Neuronal stem cell (in vitro differentiated cells): Measurements from ENCODE around the gene CRYZ.

Experiments
- DNase-seq: peaks from one replicate; pipeline ENCODE4 v3.0.0-alpha.2; 2013; ENCODE audit warnings: low spot score
- H2AFZ ChIP-seq: one replicate; pipeline ENCODE4 v1.6.1; 2013; ENCODE audit warnings: mild to moderate bottlenecking, low read length, inconsistent platforms
- H2AK5ac ChIP-seq: 2 replicates; pipeline ENCODE4 v1.6.1; 2013; ENCODE audit warnings: low read depth, mild to moderate bottlenecking, inconsistent platforms, low read length, moderate library complexity, mixed read lengths
- H2BK120ac ChIP-seq: 2 replicates; pipeline ENCODE4 v1.6.1; 2013; ENCODE audit warnings: low read depth, mild to moderate bottlenecking, inconsistent platforms, low read length, moderate library complexity, mixed read lengths
- H2BK12ac ChIP-seq: one replicate; pipeline ENCODE4 v1.6.1; 2013; ENCODE audit warnings: low read length, inconsistent platforms
- H2BK15ac ChIP-seq: 2 replicates; pipeline ENCODE4 v1.6.1; 2013; ENCODE audit warnings: mild to moderate bottlenecking, low read length, inconsistent platforms, mixed read lengths
- H2BK5ac ChIP-seq: one replicate; pipeline ENCODE4 v1.6.1; 2013; ENCODE audit warnings: inconsistent platforms, mild to moderate bottlenecking, low read length, moderate library complexity
- H3K14ac ChIP-seq: one replicate; pipeline ENCODE4 v1.6.1; 2013; ENCODE audit warnings: low read length, inconsistent platforms
- H3K18ac ChIP-seq: 2 replicates; pipeline ENCODE4 v1.6.1; 2013; ENCODE audit warnings: low read length, inconsistent platforms
- H3K23ac ChIP-seq: 2 replicates; pipeline ENCODE4 v1.6.1; 2013; ENCODE audit warnings: low read depth, mild to moderate bottlenecking, mixed read lengths, low read length, inconsistent platforms; ENCODE audit not compliant: poor library complexity
- H3K27ac ChIP-seq: replicated peaks from 3 replicates; pipeline ENCODE4 v1.5.1; 2013; ENCODE audit warnings: low read length, inconsistent platforms
- H3K27me3 ChIP-seq, 3 experiments: 2 replicates each; pipeline ENCODE4 v1.6.1; 2013; ENCODE audit warnings: low read length in 3 of 3, mild to moderate bottlenecking in 2 of 3, inconsistent platforms in 1 of 3, low read depth in 1 of 3, mixed read lengths in 1 of 3, moderate library complexity in 1 of 3; ENCODE audit not compliant: control insufficient read depth in 3 of 3, insufficient read depth in 3 of 3
- H3K36me3 ChIP-seq, 2 donors: replicated peaks in 1 of 2; 2 replicates each; pipeline ENCODE4 v1.6.1; 2013; ENCODE audit warnings: low read length in 2 of 2; ENCODE audit not compliant: control insufficient read depth in 2 of 2, insufficient read depth in 2 of 2
- H3K4ac ChIP-seq: 2 replicates; pipeline ENCODE4 v1.6.1; 2013; ENCODE audit warnings: inconsistent platforms, mild to moderate bottlenecking, low read length, moderate library complexity
- H3K4me1 ChIP-seq, 2 donors: 1 replicate in 1 of 2; 2 replicates in 1 of 2; pipeline ENCODE4 v1.6.1; 2013; ENCODE audit warnings: low read length in 2 of 2, low read depth in 1 of 2; ENCODE audit not compliant: control insufficient read depth in 2 of 2, insufficient read depth in 1 of 2
- H3K4me2 ChIP-seq: one replicate; pipeline ENCODE4 v1.6.1; 2013; ENCODE audit warnings: mild to moderate bottlenecking, low read length, inconsistent platforms; ENCODE audit not compliant: insufficient read depth, poor library complexity, severe bottlenecking
- H3K4me3 ChIP-seq, 2 donors: 2 replicates each; pipeline ENCODE4 v1.5.1; 2013; ENCODE audit warnings: low read length in 2 of 2, mild to moderate bottlenecking in 2 of 2, inconsistent platforms in 1 of 2, moderate library complexity in 1 of 2
- H3K79me1 ChIP-seq: one replicate; pipeline ENCODE4 v1.6.1; 2013; ENCODE audit warnings: low read depth, mild to moderate bottlenecking, inconsistent platforms, low read length, moderate library complexity
- H3K9ac ChIP-seq: one replicate; pipeline ENCODE4 v1.6.1; 2013; ENCODE audit warnings: mild to moderate bottlenecking, low read depth, low read length, inconsistent platforms; ENCODE audit not compliant: poor library complexity
- H3K9me3 ChIP-seq, 2 donors: replicated peaks in 1 of 2; 2 replicates each; pipeline versions ENCODE3 to v1.6.1; 2013; ENCODE audit warnings: low read length in 2 of 2, mild to moderate bottlenecking in 2 of 2, inconsistent platforms in 1 of 2, low read depth in 1 of 2, mixed read lengths in 1 of 2, moderate library complexity in 1 of 2; ENCODE audit not compliant: control insufficient read depth in 2 of 2, insufficient read depth in 1 of 2
- H4K8ac ChIP-seq: one replicate; pipeline ENCODE4 v1.6.1; 2013; ENCODE audit warnings: low read depth, mild to moderate bottlenecking, inconsistent platforms, low read length, moderate library complexity
- H4K91ac ChIP-seq: one replicate; pipeline ENCODE4 v1.6.1; 2013; ENCODE audit warnings: low read length, low read depth, mild to moderate bottlenecking, inconsistent platforms; ENCODE audit not compliant: poor library complexity
- WGBS, 2 donors: extraction: QIAGEN DNeasy Blood & Tissue Kit; methylation state at CpG; one replicate each; pipeline ENCODE4 v1.1.7; 2013; ENCODE audit warnings: missing lambda C conversion rate in 2 of 2, mixed read lengths in 1 of 2; ENCODE audit not compliant: insufficient read length in 2 of 2, insufficient replicate concordance in 1 of 2; ENCODE audit errors: extremely low coverage in 2 of 2; 5-methylcytosine and 5-hydroxymethylcytosine counted together

The CRYZ gene

GRCh38 chr1:74775735-74776134, 42.9 kb upstream of the CRYZ start:
- no CpG with 5 or more reads among the region's 2 CpGs for WGBS, 2 donors
- no peak for DNase-seq
- Histone ChIP-seq H2BK15ac (no peak overlapping the region), H3K4ac (no peak overlapping the region), H4K8ac (no peak overlapping the region), H2BK5ac (no peak overlapping the region), H2BK12ac (no peak overlapping the region), H3K4me3 (no peak overlapping the region), H2AFZ (no peak overlapping the region), H3K9me3 (no peaks in the 10 kb centered on the region), H3K14ac (no peak overlapping the region), H2BK120ac (no peak overlapping the region), H3K27ac (no peak overlapping the region), H3K4me2 (no peak overlapping the region), H3K18ac (no peak overlapping the region), H3K79me1 (no peaks in the 10 kb centered on the region), H3K36me3 (no peaks in the 10 kb centered on the region), H3K23ac (no peak overlapping the region), H3K4me1 (peaks cover 2% of the 10 kb centered on the region in 2 donors), H3K27me3 (peaks cover 0 to 2% (median 0%) of the 10 kb centered on the region in 3 experiments), H3K9ac (no peak overlapping the region), H4K91ac (no peak overlapping the region), H2AK5ac (no peak overlapping the region)

- H2BK12ac ChIP-seq = no peak overlapping the region
- no peaks in the 10 kb centered on the region for H3K36me3 ChIP-seq
- H3K27me3 ChIP-seq = peaks cover 0 to 2% (median 0%) of the 10 kb centered on the region in 3 experiments
- whole genome bisulfite sequencing, 2 donors = no CpG with 5 or more reads among the region's 2 CpGs
- H4K91ac ChIP-seq = no peak overlapping the region
- no peaks in the 10 kb centered on the region for H3K79me1 ChIP-seq
- no peak overlapping the region for H3K18ac ChIP-seq
- no peak overlapping the region for H3K4me3 ChIP-seq
- no peak overlapping the region for H3K4me2 ChIP-seq
- no peaks in the 10 kb centered on the region for H3K9me3 ChIP-seq
- H2BK5ac ChIP-seq = no peak overlapping the region
- H2AK5ac ChIP-seq = no peak overlapping the region
- H2BK120ac ChIP-seq = no peak overlapping the region
- no peak overlapping the region for H4K8ac ChIP-seq
- H3K14ac ChIP-seq = no peak overlapping the region
- no peak overlapping the region for H3K4ac ChIP-seq
- DNase-seq = no peak
- H3K4me1 ChIP-seq = no peaks in the 10 kb centered on the region
- no peak overlapping the region for H2BK15ac ChIP-seq
- H2AFZ ChIP-seq = no peak overlapping the region
- H3K9ac ChIP-seq = no peak overlapping the region
- H3K23ac ChIP-seq = no peak overlapping the region
- no peak overlapping the region for H3K27ac ChIP-seq
These were observed 40.7 kb upstream of the CRYZ start for GRCh38 chr1:74773582-74773981.

- no CpG with 5 or more reads among the region's 1 CpG for WGBS, 2 donors
These were observed 40.1 kb upstream of the CRYZ start for GRCh38 chr1:74772945-74773344.

GRCh38 chr1:74771913-74772515, 39.2 kb upstream of the CRYZ start:
- Histone ChIP-seq H3K4me3 (no peak overlapping the region), H2AFZ (no peak overlapping the region), H2BK15ac (no peak overlapping the region), H3K23ac (no peak overlapping the region), H2BK5ac (no peak overlapping the region), H4K91ac (no peak overlapping the region), H4K8ac (no peak overlapping the region), H3K27me3 (no peaks in the 10 kb centered on the region), H2BK12ac (no peak overlapping the region), H3K4me2 (no peak overlapping the region), H2AK5ac (no peak overlapping the region), H3K14ac (no peak overlapping the region), H3K79me1 (no peaks in the 10 kb centered on the region), H3K36me3 (no peaks in the 10 kb centered on the region), H3K18ac (no peak overlapping the region), H3K4ac (no peak overlapping the region), H2BK120ac (no peak overlapping the region), H3K27ac (no peak overlapping the region), H3K4me1 (no peaks in the 10 kb centered on the region), H3K9ac (no peak overlapping the region), H3K9me3 (no peaks in the 10 kb centered on the region)
- no CpG with 5 or more reads among the region's 7 CpGs for WGBS, 2 donors
- DNase-seq = peak; percentile 40

More at GRCh38 chr1:74772945-74773344, 40.1 kb upstream of the CRYZ start:
- H3K27me3 ChIP-seq = peaks cover 0 to 2% (median 0%) of the 10 kb centered on the region in 3 experiments
- H3K36me3 ChIP-seq = no peaks in the 10 kb centered on the region
- no peak overlapping the region for H2BK5ac ChIP-seq
- H3K23ac ChIP-seq = no peak overlapping the region
- no peaks in the 10 kb centered on the region for H3K4me1 ChIP-seq
- no peak overlapping the region for H2BK15ac ChIP-seq
- no peak overlapping the region for H3K4me2 ChIP-seq
- H3K14ac ChIP-seq = no peak overlapping the region
- H3K4me3 ChIP-seq = no peak overlapping the region
- H2BK120ac ChIP-seq = no peak overlapping the region
- no peak overlapping the region for H3K4ac ChIP-seq
- no peak overlapping the region for H3K27ac ChIP-seq
- H3K9me3 ChIP-seq = no peaks in the 10 kb centered on the region
- DNase-seq = no peak
- H4K8ac ChIP-seq = no peak overlapping the region
- H3K79me1 ChIP-seq = no peaks in the 10 kb centered on the region
- H2AFZ ChIP-seq = no peak overlapping the region
- no peak overlapping the region for H2AK5ac ChIP-seq
- no peak overlapping the region for H4K91ac ChIP-seq
- H3K18ac ChIP-seq = no peak overlapping the region
- H3K9ac ChIP-seq = no peak overlapping the region
- H2BK12ac ChIP-seq = no peak overlapping the region
